GM12878 (cell line): Measurements from ENCODE around the gene CCDC17. TPM values are rescaled to one million over a fixed set of nuclear protein-coding genes. Genes with fewer than 3 reads are reported as not detected.
"Not testable (repeated sequence)": the region's sequence is repeated elsewhere in the genome, so short reads cannot be mapped to it uniquely, and the experiment has no call there.

ENCODE experiments used
- ATAC-seq: fragments of 200-7000 bp; cut with Tn5 transposase; 3 replicates; pipeline ENCODE4 v1.9.1; 2020; ENCODE audit warnings: mild to moderate bottlenecking, moderate library complexity
- BruUV-seq: library from RNA; stranded (reverse); fragments of 400-500 nt; replicated peaks from 2 replicates; lab custom pipeline; 2021; lab: Mats Ljungman, UMichigan
- CTCF ChIA-PET: fragments of 300-600 bp; sonication (Branson Sonifier 250); formaldehyde crosslinking; extraction: SDS; loops from one replicate; lab custom pipeline; 2021; ENCODE audit warnings: inconsistent platforms; lab: Yijun Ruan, JAX
- POLR2A ChIA-PET: fragments of 350-600 bp; formaldehyde crosslinking; extraction: SDS; loops from one replicate; lab custom pipeline; 2021; ENCODE audit warnings: inconsistent platforms; lab: Charles Lee
- RAD21 ChIA-PET: fragments of 300-600 bp; sonication (Branson Sonifier 250); formaldehyde crosslinking; loops from one replicate; lab custom pipeline; 2023; ENCODE audit warnings: antibody characterized with exemption; ENCODE audit not compliant: unreplicated experiment; lab: Charles Lee
- SMC1A ChIA-PET: fragments of 300-600 bp; sonication (Branson Sonifier 250); formaldehyde crosslinking; loops from one replicate; lab custom pipeline; 2023; ENCODE audit not compliant: unreplicated experiment, uncharacterized antibody; lab: Charles Lee
- DNase-seq: peaks from one replicate; pipeline ENCODE4 v3.0.0-alpha.2; 2011; ENCODE audit warnings: low read depth, low spot score
- FAIRE-seq: peaks from 3 replicates; lab custom pipeline; 2011; peaks lifted over from hg19 to GRCh38; lab: Jason Lieb, UNC
- H2AFZ ChIP-seq: 2 replicates; pipeline ENCODE4 v1.6.0; 2011; ENCODE audit warnings: low read depth, low read length, control low read depth; ENCODE audit not compliant: control insufficient read depth
- H3K27ac ChIP-seq: 2 replicates; pipeline ENCODE4 v1.5.1; 2011; ENCODE audit warnings: control low read depth; ENCODE audit not compliant: control insufficient read depth, insufficient read depth
- H3K27me3 ChIP-seq, 2 experiments: replicated peaks in 1 of 2; 2 replicates each; pipeline versions ENCODE4 v1.6.0 to v1.6.1; 2011; ENCODE audit warnings: low read length in 1 of 2; ENCODE audit not compliant: control insufficient read depth in 2 of 2, insufficient read depth in 2 of 2
- H3K36me3 ChIP-seq, 2 experiments: 2 replicates each; pipeline ENCODE4 v1.5.1; 2011; ENCODE audit warnings: low read length in 1 of 2; ENCODE audit not compliant: control insufficient read depth in 2 of 2, insufficient read depth in 2 of 2
- H3K4me1 ChIP-seq: 2 replicates; pipeline ENCODE4 v1.6.1; 2011; ENCODE audit warnings: mild to moderate bottlenecking, low read length, moderate library complexity, mixed read lengths; ENCODE audit not compliant: control insufficient read depth, insufficient read depth
- H3K4me2 ChIP-seq: 2 replicates; pipeline ENCODE4 v1.6.0; 2011; ENCODE audit warnings: control low read depth; ENCODE audit not compliant: control insufficient read depth, insufficient read depth
- H3K4me3 ChIP-seq: fragments of 200-600 bp; sonication (generic); 2 replicates; pipeline ENCODE4 v1.5.1; 2016
- H3K79me2 ChIP-seq: 2 replicates; pipeline ENCODE4 v1.6.0; 2011; ENCODE audit warnings: low read length; ENCODE audit not compliant: control insufficient read depth, insufficient read depth
- H3K9ac ChIP-seq: 2 replicates; pipeline ENCODE4 v1.8.0; 2011; ENCODE audit warnings: low read length, control low read depth, mixed read lengths; ENCODE audit not compliant: control insufficient read depth, insufficient read depth
- H3K9me3 ChIP-seq: replicated peaks from 3 replicates; pipeline ENCODE4 v1.5.1; 2011; ENCODE audit warnings: mild to moderate bottlenecking, low read length; ENCODE audit not compliant: control insufficient read depth, insufficient read depth
- H4K20me1 ChIP-seq: 2 replicates; pipeline ENCODE4 v1.6.0; 2011; ENCODE audit not compliant: control insufficient read depth, insufficient read depth
- CEBPB ChIP-seq, 2 experiments: fragments of 150-350 bp in 1 of 2; IDR thresholded peaks; 2 replicates each; pipeline ENCODE4 v1.6.1; 2012 to 2014; ENCODE audit warnings: low read depth in 2 of 2, low read length in 2 of 2, borderline replicate concordance in 1 of 2, inconsistent platforms in 1 of 2
- CREB1 ChIP-seq: IDR thresholded peaks from 2 replicates; pipeline ENCODE4 v1.6.1; 2012; ENCODE audit warnings: low read depth, mild to moderate bottlenecking, inconsistent platforms
- E2F8 ChIP-seq: fragments of 450-650 bp; IDR thresholded peaks from 2 replicates; pipeline ENCODE4 v1.6.1; 2018; ENCODE audit warnings: mild to moderate bottlenecking, low read depth, moderate library complexity; ENCODE audit not compliant: partially characterized antibody
- HDGF ChIP-seq: fragments of 450-650 bp; IDR thresholded peaks from 2 replicates; pipeline ENCODE4 v1.6.1; 2016; ENCODE audit warnings: antibody characterized with exemption
- MLLT1 ChIP-seq: fragments of 450-650 bp; IDR thresholded peaks from 2 replicates; pipeline ENCODE4 v1.6.1; 2016; ENCODE audit warnings: mild to moderate bottlenecking
- ZNF592 ChIP-seq: fragments of 450-650 bp; IDR thresholded peaks from 2 replicates; pipeline ENCODE4 v1.6.1; 2017; ENCODE audit warnings: mild to moderate bottlenecking, moderate library complexity
- ZZZ3 ChIP-seq: IDR thresholded peaks from 2 replicates; pipeline ENCODE4 v1.6.1; 2011; ENCODE audit warnings: low read depth; ENCODE audit not compliant: control insufficient read depth, insufficient read length
- WGBS: methylation state at CpG from one replicate; pipeline ENCODE4 v1.1.6; 2016; ENCODE audit warnings: low lambda C conversion rate; ENCODE audit not compliant: insufficient replicate concordance, insufficient coverage; ENCODE audit errors: missing lambda C conversion rate; 5-methylcytosine and 5-hydroxymethylcytosine counted together
- in situ Hi-C: fragments of 300-500 bp; cut with MboI; formaldehyde crosslinking; loops from 9 replicates; pipeline ENCODE4 v1.14.3; 2018; ENCODE audit warnings: mixed read lengths
- intact Hi-C: fragments of 100-400 bp; cut with micrococcal nuclease; formaldehyde crosslinking; loops from one replicate; pipeline ENCODE4 v1.14.2; 2022; ENCODE audit not compliant: unreplicated experiment
- polyA plus RNA-seq, 11 experiments: library from polyadenylated mRNA; depleted of rRNA in 4 of 11; unstranded in 6 of 11; stranded (reverse) in 5 of 11; fragments of >200 nt; fragmentation: Nextera tagmentation in 4 of 11; fragmentation: Illumina TruSeq in 1 of 11; extraction: Ambion mirVana in 4 of 11; extraction: Trizol in 1 of 11; gene quantifications; 1 replicate in 1 of 11; 2 replicates in 10 of 11; pipeline versions ENCODE4 v1.2.1 to v1.2.3, GENCODE V29; 2011 to 2016; ENCODE audit warnings: inconsistent platforms in 2 of 11, missing spikeins in 2 of 11, low read depth in 1 of 11
- total RNA-seq, 4 experiments: library from RNA; depleted of rRNA in 3 of 4; stranded (reverse); fragments of >200 nt in 3 of 4; fragmentation: Illumina TruSeq in 1 of 4; extraction: Trizol in 1 of 4; gene quantifications; 2 replicates each; pipeline versions ENCODE4 v1.2.1 to v1.2.3, GENCODE V29; 2013 to 2021

CCDC17 gene
- total and polyA plus RNA-seq, 10 of the 15 experiments (the other 5 are each of a cell fraction or from before 2014, with no cell fraction given): 0.15 to 1.9 (median 0.69) TPM

GRCh38 chr1:45596765-45597164 is 27.1 kb downstream of the CCDC17 start:
- in situ Hi-C loops, BruUV-seq, CTCF ChIA-PET, RAD21 ChIA-PET, H3K4me3 ChIP-seq, H2AFZ ChIP-seq, H3K27me3 ChIP-seq, H3K27ac ChIP-seq, H3K4me1 ChIP-seq, H3K9me3 ChIP-seq, intact Hi-C loops, ATAC-seq, SMC1A ChIA-PET, H4K20me1 ChIP-seq, H3K4me2 ChIP-seq, H3K36me3 ChIP-seq, FAIRE-seq, H3K9ac ChIP-seq, DNase-seq: not testable (repeated sequence)
- WGBS: 97% methylated on average over 8 of the region's 8 CpGs
- 0 out of 2 replicates have a peak, but pooled peaks have one; percentile 65 for TF ChIP-seq HDGF
- POLR2A ChIA-PET: interaction anchor here (0.6 kb wide), 2 partner anchors 59 to 102 kb away, joined by 3 to 5 read pairs; no protein-coding TSS in a partner anchor
- peaks cover 40% of the 10 kb centered on the region for H3K79me2 ChIP-seq

- Histone ChIP-seq H4K20me1 (no peaks in the 10 kb centered on the region), H3K9ac (no peak overlapping the region), H3K4me2 (no peak overlapping the region), H3K4me1 (no peaks in the 10 kb centered on the region), H3K4me3 (no peak overlapping the region), H3K27ac (no peak overlapping the region), H3K79me2 (peaks cover 51% of the 10 kb centered on the region), H3K9me3 (no peaks in the 10 kb centered on the region), H3K36me3 (peaks cover 9 to 11% of the 10 kb centered on the region in 2 experiments; a peak in 3 of 4 replicates), H3K27me3 (no peaks in the 10 kb centered on the region), H2AFZ (no peak overlapping the region)
- no peak for DNase-seq
- 82% methylated on average over 4 of the region's 4 CpGs for WGBS
- no TSS peak for BruUV-seq
- ChIA-PET POLR2A (interaction anchor here (0.9 kb wide), 1 partner anchor 10 kb away, joined by 4 read pairs; no protein-coding TSS in a partner anchor), RAD21 (no interaction called here), CTCF (interaction anchor here (1.4 kb wide), 1 partner anchor 23 kb away, joined by 4 read pairs; no protein-coding TSS in a partner anchor), SMC1A (interaction anchor here (1.7 kb wide), 1 partner anchor 11 kb away, joined by 5 read pairs; no protein-coding TSS in a partner anchor)
- intact Hi-C loops: no loop called here
- FAIRE-seq: no peak
- in situ Hi-C loops: no loop called here
- ATAC-seq: peak; percentile 10; the same call in 1 of the 3 replicates
- no peak for TF ChIP-seq CEBPB (IDR thresholded peaks at IDR 0.05; ENCODE audit: borderline replicate concordance in 1 of 2, low read depth in 2 of 2, low read length in 2 of 2)
- no peak for TF ChIP-seq ZNF592
- no peak for TF ChIP-seq E2F8
- TF ChIP-seq MLLT1: no peak
- no peak for TF ChIP-seq ZZZ3
- TF ChIP-seq CREB1: no peak
These were observed 29.4 kb downstream of the CCDC17 start for GRCh38 chr1:45594412-45594811.
